ENCODE data around the gene GMDS.

GRCh38 chr6:1581120-1581991 is 664.0 kb downstream of the GMDS start:
- TF ChIP-seq REST (IDR thresholded peaks at IDR 0.05; ENCODE audit: unreplicated experiment): no peak
- no peak for TF ChIP-seq POLR2AphosphoS5 (IDR thresholded peaks at IDR 0.05; ENCODE audit: low read depth)
- TF ChIP-seq CTCF (conservative IDR thresholded peaks at IDR 0.05; ENCODE audit: low read depth in 2 of 2): no peak
- no peak for TF ChIP-seq ZNF114 (CRISPR knock-in tag; IDR thresholded peaks at IDR 0.05)
- TF ChIP-seq EZH2 (IDR thresholded peaks at IDR 0.05; ENCODE audit: low read depth, unreplicated experiment): no peak
- no peak for TF ChIP-seq ZNF331 (CRISPR knock-in tag; IDR thresholded peaks at IDR 0.05; ENCODE audit: low read depth)
- TF ChIP-seq EZH2phosphoT487 (IDR thresholded peaks at IDR 0.05; ENCODE audit: unreplicated experiment): no peak
- no peak for TF ChIP-seq CREB1 (CRISPR knock-in tag; IDR thresholded peaks at IDR 0.05; ENCODE audit: low read depth)
- no peak for TF ChIP-seq JUNB (IDR thresholded peaks at IDR 0.05; ENCODE audit: unreplicated experiment)
- TF ChIP-seq STAT1 (IDR thresholded peaks at IDR 0.05; ENCODE audit: unreplicated experiment): no peak
- TF ChIP-seq, protein P1, sequence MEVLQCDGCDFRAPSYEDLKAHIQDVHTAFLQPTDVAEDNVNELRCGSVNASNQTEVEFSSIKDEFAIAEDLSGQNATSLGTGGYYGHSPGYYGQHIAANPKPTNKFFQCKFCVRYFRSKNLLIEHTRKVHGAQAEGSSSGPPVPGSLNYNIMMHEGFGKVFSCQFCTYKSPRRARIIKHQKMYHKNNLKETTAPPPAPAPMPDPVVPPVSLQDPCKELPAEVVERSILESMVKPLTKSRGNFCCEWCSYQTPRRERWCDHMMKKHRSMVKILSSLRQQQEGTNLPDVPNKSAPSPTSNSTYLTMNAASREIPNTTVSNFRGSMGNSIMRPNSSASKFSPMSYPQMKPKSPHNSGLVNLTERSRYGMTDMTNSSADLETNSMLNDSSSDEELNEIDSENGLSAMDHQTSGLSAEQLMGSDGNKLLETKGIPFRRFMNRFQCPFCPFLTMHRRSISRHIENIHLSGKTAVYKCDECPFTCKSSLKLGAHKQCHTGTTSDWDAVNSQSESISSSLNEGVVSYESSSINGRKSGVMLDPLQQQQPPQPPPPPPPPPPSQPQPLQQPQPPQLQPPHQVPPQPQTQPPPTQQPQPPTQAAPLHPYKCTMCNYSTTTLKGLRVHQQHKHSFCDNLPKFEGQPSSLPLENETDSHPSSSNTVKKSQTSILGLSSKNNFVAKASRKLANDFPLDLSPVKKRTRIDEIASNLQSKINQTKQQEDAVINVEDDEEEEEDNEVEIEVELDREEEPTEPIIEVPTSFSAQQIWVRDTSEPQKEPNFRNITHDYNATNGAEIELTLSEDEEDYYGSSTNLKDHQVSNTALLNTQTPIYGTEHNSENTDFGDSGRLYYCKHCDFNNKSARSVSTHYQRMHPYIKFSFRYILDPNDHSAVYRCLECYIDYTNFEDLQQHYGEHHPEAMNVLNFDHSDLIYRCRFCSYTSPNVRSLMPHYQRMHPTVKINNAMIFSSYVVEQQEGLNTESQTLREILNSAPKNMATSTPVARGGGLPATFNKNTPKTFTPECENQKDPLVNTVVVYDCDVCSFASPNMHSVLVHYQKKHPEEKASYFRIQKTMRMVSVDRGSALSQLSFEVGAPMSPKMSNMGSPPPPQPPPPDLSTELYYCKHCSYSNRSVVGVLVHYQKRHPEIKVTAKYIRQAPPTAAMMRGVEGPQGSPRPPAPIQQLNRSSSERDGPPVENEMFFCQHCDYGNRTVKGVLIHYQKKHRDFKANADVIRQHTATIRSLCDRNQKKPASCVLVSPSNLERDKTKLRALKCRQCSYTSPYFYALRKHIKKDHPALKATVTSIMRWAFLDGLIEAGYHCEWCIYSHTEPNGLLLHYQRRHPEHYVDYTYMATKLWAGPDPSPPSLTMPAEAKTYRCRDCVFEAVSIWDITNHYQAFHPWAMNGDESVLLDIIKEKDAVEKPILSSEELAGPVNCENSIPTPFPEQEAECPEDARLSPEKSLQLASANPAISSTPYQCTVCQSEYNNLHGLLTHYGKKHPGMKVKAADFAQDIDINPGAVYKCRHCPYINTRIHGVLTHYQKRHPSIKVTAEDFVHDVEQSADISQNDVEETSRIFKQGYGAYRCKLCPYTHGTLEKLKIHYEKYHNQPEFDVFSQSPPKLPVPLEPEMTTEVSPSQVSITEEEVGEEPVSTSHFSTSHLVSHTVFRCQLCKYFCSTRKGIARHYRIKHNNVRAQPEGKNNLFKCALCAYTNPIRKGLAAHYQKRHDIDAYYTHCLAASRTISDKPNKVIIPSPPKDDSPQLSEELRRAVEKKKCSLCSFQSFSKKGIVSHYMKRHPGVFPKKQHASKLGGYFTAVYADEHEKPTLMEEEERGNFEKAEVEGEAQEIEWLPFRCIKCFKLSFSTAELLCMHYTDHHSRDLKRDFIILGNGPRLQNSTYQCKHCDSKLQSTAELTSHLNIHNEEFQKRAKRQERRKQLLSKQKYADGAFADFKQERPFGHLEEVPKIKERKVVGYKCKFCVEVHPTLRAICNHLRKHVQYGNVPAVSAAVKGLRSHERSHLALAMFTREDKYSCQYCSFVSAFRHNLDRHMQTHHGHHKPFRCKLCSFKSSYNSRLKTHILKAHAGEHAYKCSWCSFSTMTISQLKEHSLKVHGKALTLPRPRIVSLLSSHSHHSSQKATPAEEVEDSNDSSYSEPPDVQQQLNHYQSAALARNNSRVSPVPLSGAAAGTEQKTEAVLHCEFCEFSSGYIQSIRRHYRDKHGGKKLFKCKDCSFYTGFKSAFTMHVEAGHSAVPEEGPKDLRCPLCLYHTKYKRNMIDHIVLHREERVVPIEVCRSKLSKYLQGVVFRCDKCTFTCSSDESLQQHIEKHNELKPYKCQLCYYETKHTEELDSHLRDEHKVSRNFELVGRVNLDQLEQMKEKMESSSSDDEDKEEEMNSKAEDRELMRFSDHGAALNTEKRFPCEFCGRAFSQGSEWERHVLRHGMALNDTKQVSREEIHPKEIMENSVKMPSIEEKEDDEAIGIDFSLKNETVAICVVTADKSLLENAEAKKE (CRISPR knock-in tag; IDR thresholded peaks at IDR 0.05): no peak
- no peak for TF ChIP-seq ETS1 (IDR thresholded peaks at IDR 0.05)
